C4-2B (cell line): ENCODE results near the gene ZNF521.

Experiments used
- H3K27ac ChIP-seq: fragments of 450-650 bp; 2 replicates; pipeline ENCODE4 v1.5.1; 2017
- ZFX ChIP-seq: fragments of 450-650 bp; IDR thresholded peaks from 2 replicates; pipeline ENCODE4 v1.6.1; 2017
- TF ChIP-seq, protein P1 (sequence below): fragments of 450-650 bp; conservative IDR thresholded peaks from 2 replicates; pipeline ENCODE4 v1.5.1; 2017; ENCODE audit warnings: mild to moderate bottlenecking

ZNF521 gene

GRCh38 chr18:25228410-25228809 is 123.6 kb downstream of the ZNF521 start:
- no peak for TF ChIP-seq ZFX
- TF ChIP-seq, protein P1, sequence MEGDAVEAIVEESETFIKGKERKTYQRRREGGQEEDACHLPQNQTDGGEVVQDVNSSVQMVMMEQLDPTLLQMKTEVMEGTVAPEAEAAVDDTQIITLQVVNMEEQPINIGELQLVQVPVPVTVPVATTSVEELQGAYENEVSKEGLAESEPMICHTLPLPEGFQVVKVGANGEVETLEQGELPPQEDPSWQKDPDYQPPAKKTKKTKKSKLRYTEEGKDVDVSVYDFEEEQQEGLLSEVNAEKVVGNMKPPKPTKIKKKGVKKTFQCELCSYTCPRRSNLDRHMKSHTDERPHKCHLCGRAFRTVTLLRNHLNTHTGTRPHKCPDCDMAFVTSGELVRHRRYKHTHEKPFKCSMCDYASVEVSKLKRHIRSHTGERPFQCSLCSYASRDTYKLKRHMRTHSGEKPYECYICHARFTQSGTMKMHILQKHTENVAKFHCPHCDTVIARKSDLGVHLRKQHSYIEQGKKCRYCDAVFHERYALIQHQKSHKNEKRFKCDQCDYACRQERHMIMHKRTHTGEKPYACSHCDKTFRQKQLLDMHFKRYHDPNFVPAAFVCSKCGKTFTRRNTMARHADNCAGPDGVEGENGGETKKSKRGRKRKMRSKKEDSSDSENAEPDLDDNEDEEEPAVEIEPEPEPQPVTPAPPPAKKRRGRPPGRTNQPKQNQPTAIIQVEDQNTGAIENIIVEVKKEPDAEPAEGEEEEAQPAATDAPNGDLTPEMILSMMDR: no peak
- H3K27ac ChIP-seq: no peak overlapping the region

GRCh38 chr18:25225151-25225550 is 126.8 kb downstream of the ZNF521 start:
- H3K27ac ChIP-seq: no peak overlapping the region
- TF ChIP-seq, protein P1: no peak
- TF ChIP-seq ZFX: no peak

DNA sequence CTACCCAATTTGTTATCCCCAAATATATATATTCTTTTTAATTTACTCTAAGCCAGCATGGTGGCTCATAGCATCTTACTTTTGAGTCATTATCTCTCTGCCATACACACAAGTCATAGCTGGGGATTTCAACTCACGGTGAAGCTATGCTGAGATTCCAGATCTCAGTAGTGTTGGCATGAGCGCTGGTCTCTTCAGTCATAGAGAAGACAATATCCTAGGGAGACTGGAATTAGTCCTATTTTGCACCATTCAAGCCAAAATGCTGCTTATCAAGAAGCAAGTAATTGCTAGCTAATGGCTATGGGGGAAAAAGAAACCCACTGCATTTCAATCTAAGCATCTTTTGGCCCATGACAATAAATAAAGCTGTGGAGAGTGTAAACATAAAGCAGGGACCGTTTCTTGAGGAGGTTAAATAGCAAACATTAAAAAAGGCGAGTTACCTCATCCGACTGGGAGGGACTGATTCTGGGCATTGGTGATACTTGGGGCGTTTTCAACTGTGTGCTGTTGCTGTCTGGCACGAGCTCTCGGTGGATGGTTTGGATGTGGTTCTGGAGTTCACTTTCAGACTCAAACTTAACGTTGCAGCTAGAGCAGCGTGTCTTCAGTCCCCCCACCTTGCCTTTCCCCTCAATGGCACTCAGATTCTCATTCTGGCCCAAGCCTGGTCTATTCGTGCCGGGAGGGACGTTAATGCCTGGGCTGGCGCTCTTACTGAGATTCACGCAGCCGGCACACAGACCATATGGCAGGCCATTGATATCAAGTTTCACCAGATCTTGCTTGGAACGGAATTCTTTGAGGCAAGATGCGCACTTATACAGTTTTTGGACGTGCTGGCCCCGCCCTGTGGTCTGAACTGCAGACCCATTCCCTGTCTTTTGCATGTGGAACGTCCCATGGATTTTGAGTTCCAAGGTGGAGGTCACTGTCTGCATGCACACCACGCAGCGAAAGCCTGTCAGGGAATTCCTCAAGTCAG is 127.8 kb downstream of the ZNF521 start:
- no peak overlapping the region for H3K27ac ChIP-seq
- TF ChIP-seq, protein P1: no peak
- no peak for TF ChIP-seq ZFX

DNA sequence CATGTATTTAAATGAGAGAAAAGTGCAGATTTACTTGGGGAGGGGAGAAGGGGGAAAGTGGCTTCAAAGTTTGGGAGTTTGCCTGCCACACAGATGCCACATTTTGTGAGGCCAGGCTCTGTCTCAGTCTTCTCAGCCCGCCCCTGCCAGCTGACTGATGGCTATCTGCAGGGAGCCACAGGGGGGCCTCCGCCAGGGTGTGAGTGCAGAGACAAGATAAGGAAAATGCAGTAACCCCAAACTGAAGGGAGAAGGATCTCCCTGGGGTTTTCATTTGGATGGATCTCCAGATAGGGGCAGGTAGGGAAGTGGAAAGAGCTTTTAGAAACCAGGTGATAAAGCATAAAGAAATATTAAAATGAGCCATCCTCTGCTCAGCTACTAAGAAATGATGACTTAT is 128.8 kb downstream of the ZNF521 start:
- TF ChIP-seq ZFX: no peak
- TF ChIP-seq, protein P1: no peak
- H3K27ac ChIP-seq: no peak overlapping the region

GRCh38 chr18:25222648-25223047 is 129.3 kb downstream of the ZNF521 start:
- H3K27ac ChIP-seq: no peak overlapping the region
- TF ChIP-seq, protein P1: no peak
- TF ChIP-seq ZFX: no peak

DNA sequence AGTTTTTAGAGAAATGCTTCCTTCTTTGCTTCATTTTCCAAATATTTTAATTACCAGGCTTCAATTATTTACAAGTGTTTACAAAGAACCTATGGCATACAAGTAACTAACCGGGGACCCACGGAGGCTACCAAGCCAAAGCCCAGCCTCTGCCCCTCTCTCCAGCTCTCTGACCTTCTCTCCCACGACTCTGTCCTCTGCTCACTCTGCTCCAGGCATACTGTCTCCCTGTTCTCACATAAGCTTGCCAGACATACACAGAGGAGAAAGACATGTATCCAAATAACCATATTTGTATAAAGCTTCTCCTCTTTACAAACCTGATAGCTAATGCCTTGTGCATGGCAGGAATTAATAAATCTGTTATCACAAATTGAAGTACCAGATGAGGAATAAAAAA is 141.3 kb downstream of the ZNF521 start:
- no peak for TF ChIP-seq ZFX
- TF ChIP-seq, protein P1: no peak
- H3K27ac ChIP-seq: no peak overlapping the region

- no peak for TF ChIP-seq ZFX
- TF ChIP-seq, protein P1: no peak
Observed at GRCh38 chr18:25192065-25192464, 159.9 kb downstream of the ZNF521 start.

More at GRCh38 chr18:25192065-25192464, 159.9 kb downstream of the ZNF521 start:
- H3K27ac ChIP-seq: no peak overlapping the region
